ENCODE measurements around the gene MECR. TPM values are rescaled to one million over a fixed set of nuclear protein-coding genes. Genes with fewer than 3 reads are reported as not detected.

Gene MECR, protein sequence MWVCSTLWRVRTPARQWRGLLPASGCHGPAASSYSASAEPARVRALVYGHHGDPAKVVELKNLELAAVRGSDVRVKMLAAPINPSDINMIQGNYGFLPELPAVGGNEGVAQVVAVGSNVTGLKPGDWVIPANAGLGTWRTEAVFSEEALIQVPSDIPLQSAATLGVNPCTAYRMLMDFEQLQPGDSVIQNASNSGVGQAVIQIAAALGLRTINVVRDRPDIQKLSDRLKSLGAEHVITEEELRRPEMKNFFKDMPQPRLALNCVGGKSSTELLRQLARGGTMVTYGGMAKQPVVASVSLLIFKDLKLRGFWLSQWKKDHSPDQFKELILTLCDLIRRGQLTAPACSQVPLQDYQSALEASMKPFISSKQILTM
- 18.0 to 23.2 TPM (median 20.6 TPM) in 5 replicates for total RNA-seq (2022; extraction: Qiagen RNA extraction; ENCODE audit: low read depth)

DNA sequence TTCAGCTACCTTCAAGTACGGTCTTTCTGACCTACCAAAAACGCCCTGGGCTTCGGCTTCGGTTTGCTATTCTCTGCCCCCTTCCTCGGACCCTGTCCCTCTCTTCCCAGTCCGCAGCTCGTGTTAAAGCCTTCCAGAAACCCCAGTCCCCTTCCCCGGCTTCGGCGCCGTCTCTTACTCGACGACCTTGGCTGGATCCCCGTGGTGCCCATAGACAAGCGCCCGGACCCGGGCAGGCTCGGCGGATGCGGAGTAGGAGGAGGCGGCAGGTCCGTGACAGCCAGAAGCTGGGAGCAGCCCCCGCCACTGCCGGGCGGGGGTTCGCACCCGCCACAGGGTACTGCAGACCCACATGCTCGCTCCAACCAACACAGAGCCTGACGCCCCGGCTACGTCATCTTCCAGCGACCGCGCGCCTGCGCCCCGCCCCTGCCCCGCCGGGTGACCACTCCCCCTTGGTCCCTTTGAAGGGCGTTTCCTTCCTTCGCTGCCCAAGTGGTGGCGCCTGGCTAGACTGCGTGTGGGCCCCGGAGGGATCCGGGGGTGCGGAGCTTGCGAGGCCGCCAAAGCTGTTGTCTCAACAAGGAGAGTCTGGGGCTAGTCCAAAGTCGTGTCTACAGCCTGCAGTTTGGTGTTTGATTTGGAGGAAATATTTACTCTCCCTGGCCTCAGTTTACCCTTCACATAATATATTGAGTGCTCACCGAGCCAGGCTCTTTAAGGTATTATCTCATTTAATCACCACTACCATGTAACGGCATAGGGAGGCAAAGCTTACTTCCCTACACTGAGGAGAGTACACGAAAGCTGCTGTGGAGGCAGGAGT, at the start of gene MECR:
Gene MECR (minus strand): TSS at position 382 of the 826 bp plus-strand sequence. CDS start 28 bp downstream, at position 354.

DNA sequence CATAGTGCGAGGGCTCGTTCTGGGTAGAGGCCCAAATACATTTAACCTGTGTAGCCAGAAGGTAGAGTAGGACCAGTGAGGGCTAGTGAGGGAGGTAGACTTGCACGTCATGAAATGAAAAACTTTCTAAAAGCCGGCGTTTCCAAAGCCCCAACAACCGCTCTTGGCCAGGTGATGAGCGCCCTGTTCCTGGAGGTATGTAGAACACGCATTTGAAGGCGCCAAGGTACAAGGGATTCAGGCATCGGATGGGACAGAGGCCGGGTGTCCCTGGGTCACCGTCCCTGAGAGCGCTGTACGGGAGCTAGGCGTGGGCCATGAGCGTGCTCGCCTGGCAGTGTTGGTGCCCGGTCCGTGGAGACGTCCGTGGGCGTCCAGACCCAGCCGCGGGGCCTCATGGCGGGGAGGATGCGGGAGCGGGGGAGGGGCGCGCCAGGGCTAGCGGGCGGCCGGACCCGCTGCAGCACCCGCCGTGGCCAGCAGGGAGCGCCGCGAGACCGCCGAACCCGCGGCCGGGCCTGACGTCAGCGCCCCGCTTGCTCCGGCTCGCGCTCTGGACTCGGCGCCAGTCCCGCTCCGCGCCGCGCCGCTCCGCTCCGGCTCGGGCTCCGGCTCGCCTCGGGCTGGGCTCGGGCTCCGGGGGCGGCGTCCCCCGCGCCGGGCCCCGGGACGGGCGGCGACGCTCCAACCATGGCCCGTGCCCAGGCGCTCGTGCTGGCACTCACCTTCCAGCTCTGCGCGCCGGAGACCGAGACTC, 5.4 kb upstream of the MECR start, which contains the start of gene PTPRU:
Gene PTPRU (plus strand): TSS at position 568 of the 757 bp plus-strand sequence. CDS start 123 bp downstream, at position 691.

DNA sequence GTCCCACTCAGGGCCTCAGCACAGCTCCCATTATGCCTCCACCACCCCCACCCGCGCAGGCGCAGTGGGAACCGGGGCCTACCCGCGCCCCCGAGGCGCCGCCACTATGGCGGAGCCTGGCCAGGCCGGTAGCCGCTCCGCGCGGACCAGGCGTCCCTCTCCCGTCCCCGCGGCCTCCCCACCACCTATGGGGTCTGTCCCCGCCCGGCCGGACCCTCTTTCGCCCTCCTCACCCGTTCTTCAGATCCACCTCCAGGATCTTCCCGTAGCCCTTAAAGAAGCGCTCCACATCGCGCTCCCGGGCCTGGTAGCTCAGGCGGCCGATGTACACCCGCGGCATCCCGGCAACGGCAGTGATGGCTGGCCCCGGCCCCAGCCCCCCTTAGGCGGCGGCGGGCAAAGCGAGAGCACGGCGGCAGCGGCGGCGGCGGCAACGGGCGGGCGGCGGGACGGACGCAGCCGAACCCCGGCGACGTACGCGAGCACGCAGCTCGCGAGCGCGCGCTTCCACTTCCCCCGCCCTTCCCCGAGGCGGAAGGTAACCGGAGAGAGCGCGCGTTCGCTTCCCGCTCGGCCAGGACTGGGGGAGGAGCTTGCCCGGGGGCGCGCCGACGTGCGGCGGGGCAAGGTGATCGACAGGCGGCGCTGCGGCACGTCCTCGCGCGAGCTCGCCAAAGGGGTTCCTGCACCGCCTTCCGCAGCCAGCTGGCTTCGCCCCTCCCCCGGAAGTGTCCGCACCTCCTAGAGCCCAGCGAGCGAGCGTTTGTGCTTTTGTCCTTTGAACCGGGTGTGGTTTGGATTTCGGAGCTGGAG, 49.1 kb downstream of the MECR start, which contains the start of gene SRSF4:
Gene SRSF4 (minus strand): TSS at position 488 of the 813 bp plus-strand sequence. CDS start 148 bp downstream, at position 340.

Other genes with a start within 250 kb of the MECR start
- 0.08 to 0.25 TPM (median 0.14 TPM) in 5 replicates for gene TMEM200B, start 107.0 kb downstream of the MECR start, total RNA-seq (2022; extraction: Qiagen RNA extraction; ENCODE audit: low read depth)
- gene SRSF4, start 49.0 kb downstream of the MECR start, total RNA-seq (2022; extraction: Qiagen RNA extraction; ENCODE audit: low read depth): 42.3 to 48.7 TPM (median 45.8 TPM) in 5 replicates
- 6.8 to 7.7 TPM (median 7.4 TPM) in 5 replicates for gene PTPRU, start 5.6 kb upstream of the MECR start, total RNA-seq (2022; extraction: Qiagen RNA extraction; ENCODE audit: low read depth)

Data from A549 treated with GW870086 at 1 μM for 4 hours (cell line).